HG02642 (cell line): ENCODE measurements around the gene ELAC1.
"Not testable (repeated sequence)": the region's sequence is repeated elsewhere in the genome, so short reads cannot be mapped to it uniquely, and the experiment has no call there.

ENCODE experiments used
- ATAC-seq: cut with Tn5 transposase; IDR thresholded peaks from one replicate; pipeline ENCODE4 v1.9.1; 2021; ENCODE audit warnings: mild to moderate bottlenecking; ENCODE audit not compliant: unreplicated experiment, poor library complexity

Gene ELAC1, protein sequence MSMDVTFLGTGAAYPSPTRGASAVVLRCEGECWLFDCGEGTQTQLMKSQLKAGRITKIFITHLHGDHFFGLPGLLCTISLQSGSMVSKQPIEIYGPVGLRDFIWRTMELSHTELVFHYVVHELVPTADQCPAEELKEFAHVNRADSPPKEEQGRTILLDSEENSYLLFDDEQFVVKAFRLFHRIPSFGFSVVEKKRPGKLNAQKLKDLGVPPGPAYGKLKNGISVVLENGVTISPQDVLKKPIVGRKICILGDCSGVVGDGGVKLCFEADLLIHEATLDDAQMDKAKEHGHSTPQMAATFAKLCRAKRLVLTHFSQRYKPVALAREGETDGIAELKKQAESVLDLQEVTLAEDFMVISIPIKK

GRCh38 chr18:50967714-50968661 lies at the start of gene ELAC1:
TSS of gene ELAC1 (plus strand) at chr18:50968040. CDS start at chr18:50974405, 6,365 bp downstream.
- ATAC-seq = peak; percentile 97

DNA sequence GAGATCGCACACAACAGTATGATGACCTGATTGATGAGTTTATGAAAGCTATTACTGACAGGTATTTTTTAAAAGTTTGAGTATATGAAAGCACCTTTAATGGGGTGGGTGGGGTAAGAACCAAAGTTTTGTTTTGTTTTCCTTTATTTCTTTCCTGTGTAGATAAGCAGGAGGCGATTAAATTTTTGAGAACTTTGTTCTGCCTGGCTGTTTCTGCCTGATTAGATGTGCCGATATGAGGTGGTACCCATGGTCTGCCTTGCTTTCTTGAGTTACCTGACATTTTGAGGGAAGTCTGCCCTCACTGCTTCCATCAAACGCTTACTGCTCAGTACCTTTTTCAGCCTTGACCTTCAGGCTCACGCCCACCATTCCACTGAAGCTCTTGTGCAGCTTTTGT lies 49.7 kb upstream of the ELAC1 start:
- ATAC-seq = no peak

GRCh38 chr18:50924372-50924771 lies 43.5 kb upstream of the ELAC1 start:
- ATAC-seq = no peak

DNA sequence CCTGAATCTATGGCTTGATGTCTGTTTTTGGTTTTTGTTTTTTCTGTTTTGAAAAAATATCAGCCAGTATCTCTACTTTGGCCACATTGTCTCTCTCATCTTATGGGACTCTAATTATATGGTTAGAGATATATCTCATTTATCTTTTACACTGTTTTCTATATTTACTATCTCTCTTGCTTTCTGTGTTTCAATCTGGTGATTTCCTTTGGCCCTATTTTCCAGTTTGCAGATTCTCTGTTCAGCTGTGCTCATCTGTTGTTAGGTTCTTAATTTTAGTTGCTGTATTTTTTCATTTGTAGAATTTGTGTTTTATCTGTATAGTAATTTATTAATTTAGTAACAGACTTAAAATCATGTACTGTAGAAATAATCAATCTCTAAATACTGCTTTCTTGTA lies 41.3 kb upstream of the ELAC1 start:
- no peak for ATAC-seq

- ATAC-seq = no peak
These were observed 39.3 kb upstream of the ELAC1 start for GRCh38 chr18:50928551-50928950.

- ATAC-seq = no peak
These were observed 34.2 kb upstream of the ELAC1 start for GRCh38 chr18:50933684-50934083.

- ATAC-seq = no peak
These were observed 33.2 kb upstream of the ELAC1 start for GRCh38 chr18:50934545-50935211.

- no peak for ATAC-seq
These were observed 32.2 kb upstream of the ELAC1 start for GRCh38 chr18:50935493-50936191.

DNA sequence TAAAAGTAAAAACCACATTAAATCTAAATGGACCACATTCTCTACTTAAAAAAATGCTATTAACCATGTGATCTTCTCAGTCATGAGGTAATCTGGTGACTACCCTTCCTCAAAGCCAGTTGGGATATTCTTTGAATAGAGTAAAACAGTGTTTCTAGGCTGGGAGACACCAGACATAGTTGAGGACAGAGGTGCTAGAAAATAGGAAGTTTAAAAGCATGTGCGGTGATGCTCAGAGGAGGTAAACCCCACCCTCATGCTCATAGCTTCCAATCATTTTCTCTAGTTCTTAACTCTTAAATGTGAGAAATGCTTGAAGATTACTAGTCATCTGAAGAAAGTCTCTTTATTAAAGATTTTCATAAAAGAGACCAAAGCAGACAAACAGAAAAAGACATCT lies 30.7 kb upstream of the ELAC1 start:
- ATAC-seq = no peak

- ATAC-seq = no peak
These were observed 28.9 kb upstream of the ELAC1 start for GRCh38 chr18:50938912-50939311.

- no peak for ATAC-seq
These were observed 23.5 kb upstream of the ELAC1 start for GRCh38 chr18:50944245-50944932.

DNA sequence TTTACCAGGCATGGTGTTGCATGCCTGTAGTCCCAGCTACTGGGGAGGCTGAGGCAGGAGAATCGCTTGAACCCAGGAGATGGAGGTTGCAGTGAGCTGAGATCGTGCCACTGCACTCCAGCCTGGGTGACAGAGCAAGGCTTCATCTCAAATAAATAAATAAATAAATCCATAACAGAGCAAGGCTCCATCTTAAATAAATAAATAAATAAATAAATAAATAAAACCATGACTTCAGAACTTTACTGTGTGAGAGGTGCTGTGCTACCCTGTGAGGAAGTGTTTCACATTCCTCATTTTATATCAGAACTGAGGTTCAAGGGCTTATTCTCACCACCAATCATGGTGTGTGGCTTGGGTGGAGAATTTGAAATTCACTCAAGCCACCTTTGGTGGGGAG lies 21.9 kb upstream of the ELAC1 start:
- ATAC-seq = not testable (repeated sequence)

GRCh38 chr18:50947899-50948298 lies 19.9 kb upstream of the ELAC1 start:
- ATAC-seq = no peak

GRCh38 chr18:50949185-50949584 lies 18.7 kb upstream of the ELAC1 start:
- ATAC-seq = no peak

GRCh38 chr18:50950626-50951025 lies 17.2 kb upstream of the ELAC1 start:
- no peak for ATAC-seq

GRCh38 chr18:50953822-50954221 lies 14.0 kb upstream of the ELAC1 start:
- ATAC-seq = no peak

DNA sequence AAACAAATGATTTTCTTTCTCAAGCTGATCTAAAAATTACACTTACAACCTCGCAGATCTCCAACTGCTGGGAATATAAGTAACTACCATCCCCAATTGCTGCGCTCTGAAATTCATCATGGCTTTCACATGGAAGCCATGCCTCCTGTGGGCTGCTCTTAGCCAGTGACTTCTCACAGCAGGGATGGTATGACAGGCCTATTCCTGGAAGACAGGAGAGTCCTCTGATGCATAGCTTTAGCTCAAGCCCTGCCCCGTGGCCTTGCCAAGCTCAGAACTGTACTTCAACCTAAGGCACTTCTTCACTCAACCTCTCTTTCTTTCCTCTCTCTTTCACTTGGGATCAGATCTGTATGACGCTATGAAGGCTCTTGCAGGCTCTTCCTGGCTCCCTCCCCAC lies 12.6 kb upstream of the ELAC1 start:
- ATAC-seq = no peak

DNA sequence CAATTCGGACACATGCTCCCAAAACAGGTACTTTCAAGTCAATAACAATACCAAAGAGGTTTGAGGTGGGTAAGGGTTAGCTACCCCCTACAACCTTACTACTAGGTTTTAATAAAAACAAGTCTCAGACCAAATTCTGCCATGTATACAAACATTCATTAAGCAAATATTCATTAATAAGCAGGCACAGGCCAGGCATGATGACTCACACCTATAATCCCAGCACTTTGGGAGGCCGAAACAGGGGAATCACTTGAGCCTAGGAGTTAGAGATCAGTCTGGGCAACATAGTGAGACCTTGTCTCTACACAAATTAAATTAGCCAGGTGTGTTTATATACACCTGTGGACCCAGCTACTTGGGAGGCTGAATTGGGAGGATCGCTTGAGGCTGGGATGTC lies 11.7 kb upstream of the ELAC1 start:
- no peak for ATAC-seq

DNA sequence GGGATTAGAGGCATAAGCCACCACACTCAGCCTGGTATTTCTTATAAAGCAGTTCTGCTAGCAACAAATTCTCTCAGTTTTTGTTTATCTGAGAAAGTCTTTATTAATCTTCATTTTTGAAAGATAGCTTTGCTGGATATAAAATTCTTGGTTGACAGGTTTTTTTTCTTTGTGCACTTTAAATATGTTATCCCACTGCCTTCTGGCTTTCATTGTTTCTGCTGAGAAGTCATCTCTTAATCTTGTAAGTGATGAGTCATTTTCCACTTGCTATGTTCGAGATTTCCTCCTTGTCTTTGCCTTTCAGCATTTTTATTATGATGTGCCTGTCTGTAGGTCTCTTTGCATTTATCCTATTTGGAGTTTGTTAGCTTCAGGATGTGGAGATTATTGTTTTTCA lies 5.9 kb upstream of the ELAC1 start:
- ATAC-seq = no peak

GRCh38 chr18:50969448-50969847 lies 1.6 kb downstream of the ELAC1 start:
- ATAC-seq = no peak
